Natural killer cell (primary cell): Measurements from ENCODE around the gene PIWIL1. TPM values are rescaled to one million over a fixed set of nuclear protein-coding genes. Genes with fewer than 3 reads are reported as not detected.

Experiments used
- ATAC-seq, 3 donors: fragments of 150-1000 bp in 2 of 3; fragments of 200-7000 bp in 1 of 3; cut with Tn5 transposase; 1 replicate in 1 of 3; 2 replicates in 2 of 3; pipeline ENCODE4 v1.10.0; 2021; ENCODE audit warnings: mild to moderate bottlenecking in 2 of 3, moderate library complexity in 2 of 3
- DNase-seq, 2 donors: peaks; one replicate each; pipeline versions ENCODE4 v3.0.0 to v3.0.0-alpha.2; 2013 to 2021; ENCODE audit warnings: mixed read lengths in 1 of 2
- H3K27ac ChIP-seq: one replicate; pipeline ENCODE4 v1.5.1; 2013; ENCODE audit warnings: mild to moderate bottlenecking, low read length
- H3K27me3 ChIP-seq: one replicate; pipeline ENCODE4 v1.6.1; 2013; ENCODE audit warnings: low read length; ENCODE audit not compliant: control insufficient read depth, insufficient read depth
- H3K36me3 ChIP-seq: one replicate; pipeline ENCODE4 v1.6.1; 2013; ENCODE audit warnings: low read length; ENCODE audit not compliant: control insufficient read depth, insufficient read depth
- H3K4me1 ChIP-seq: one replicate; pipeline ENCODE4 v1.6.1; 2013; ENCODE audit warnings: low read length; ENCODE audit not compliant: control insufficient read depth, insufficient read depth
- H3K4me3 ChIP-seq: one replicate; pipeline ENCODE4 v1.5.1; 2013; ENCODE audit warnings: low read length
- H3K9me3 ChIP-seq: one replicate; pipeline ENCODE4 v1.6.1; 2013; ENCODE audit warnings: low read length; ENCODE audit not compliant: control insufficient read depth, insufficient read depth
- H3K27ac Mint-ChIP-seq, 2 donors: one replicate each; pipeline ENCODE4 v1.8.0; 2022; ENCODE audit warnings: mild to moderate bottlenecking in 2 of 2, mixed read lengths in 2 of 2, moderate library complexity in 1 of 2
- H3K27me3 Mint-ChIP-seq, 2 donors: one replicate each; pipeline ENCODE4 v1.8.0; 2022; ENCODE audit warnings: low read depth in 2 of 2, mixed read lengths in 2 of 2
- H3K36me3 Mint-ChIP-seq: one replicate; pipeline ENCODE4 v1.8.0; 2022; ENCODE audit warnings: mixed read lengths
- H3K4me1 Mint-ChIP-seq, 2 donors: one replicate each; pipeline ENCODE4 v1.8.0; 2022; ENCODE audit warnings: mixed read lengths in 2 of 2
- H3K4me3 Mint-ChIP-seq: one replicate; pipeline ENCODE4 v1.8.0; 2022; ENCODE audit warnings: mild to moderate bottlenecking, moderate library complexity, mixed read lengths
- H3K9me3 Mint-ChIP-seq, 2 donors: one replicate each; pipeline ENCODE4 v1.8.0; 2022; ENCODE audit warnings: mixed read lengths in 2 of 2
- CTCF ChIP-seq: fragments of 200-600 bp; IDR thresholded peaks from one replicate; pipeline ENCODE4 v1.8.0; 2022; ENCODE audit warnings: antibody characterized with exemption
- WGBS: methylation state at CpG from one replicate; pipeline ENCODE4 v1.1.7; 2013; ENCODE audit warnings: missing lambda C conversion rate; ENCODE audit not compliant: insufficient coverage; 5-methylcytosine and 5-hydroxymethylcytosine counted together
- intact Hi-C: fragments of 100-400 bp; cut with micrococcal nuclease; formaldehyde crosslinking; loops from one replicate; pipeline ENCODE4 v1.14.2; 2022
- total RNA-seq, 4 donors: library from RNA; stranded (reverse); fragments of 120-200 nt in 1 of 4; gene quantifications; one replicate each; pipeline versions ENCODE4 v1.2.3 to v1.2.4, GENCODE V29; 2013 to 2022

Gene PIWIL1
- total RNA-seq, 3 donors from 2014 or later (not counting 1 experiment from before 2014, with no cell fraction given): not detected

GRCh38 chr12:130290114-130290513 lies 47.6 kb upstream of the PIWIL1 start:
- no peak overlapping the region for H3K27ac ChIP-seq
- TF ChIP-seq CTCF: no peak
- intact Hi-C loops: no loop called here
- H3K4me3 ChIP-seq: no peak overlapping the region
- H3K9me3 ChIP-seq: no peaks in the 10 kb centered on the region
- H3K4me3 Mint-ChIP-seq: no peak overlapping the region
- H3K27me3 Mint-ChIP-seq: peaks cover 0 to 2% of the 10 kb centered on the region in 2 donors
- H3K4me1 ChIP-seq: no peaks in the 10 kb centered on the region
- H3K36me3 ChIP-seq: no peaks in the 10 kb centered on the region
- no peaks in the 10 kb centered on the region for H3K4me1 Mint-ChIP-seq
- DNase-seq (no peak), ATAC-seq (no peak)
- H3K27me3 ChIP-seq: no peaks in the 10 kb centered on the region
- WGBS: 84% methylated on average over 1 of the region's 1 CpG
- H3K36me3 Mint-ChIP-seq: no peaks in the 10 kb centered on the region
- no peak overlapping the region for H3K27ac Mint-ChIP-seq
- H3K9me3 Mint-ChIP-seq: peaks cover 0 to 7% of the 10 kb centered on the region in 2 donors

GRCh38 chr12:130298322-130299021 lies 39.2 kb upstream of the PIWIL1 start:
- Histone ChIP-seq H3K27me3 (no peaks in the 10 kb centered on the region), H3K4me1 (no peaks in the 10 kb centered on the region), H3K9me3 (no peaks in the 10 kb centered on the region), H3K4me3 (no peak overlapping the region), H3K27ac (no peak overlapping the region), H3K36me3 (no peaks in the 10 kb centered on the region)
- Mint-ChIP-seq H3K4me1 (no peaks in the 10 kb centered on the region), H3K36me3 (no peaks in the 10 kb centered on the region), H3K27me3 (peaks cover 0 to 2% of the 10 kb centered on the region in 2 donors), H3K9me3 (peaks cover 0 to 7% of the 10 kb centered on the region in 2 donors), H3K4me3 (no peak overlapping the region), H3K27ac (no peak overlapping the region)
- TF ChIP-seq CTCF: no peak
- 87% methylated on average over 5 of the region's 5 CpGs for WGBS
- ATAC-seq (no peak), DNase-seq (no peak)
- intact Hi-C loops: no loop called here

- ATAC-seq: no peak
- intact Hi-C loops: no loop called here
- H3K27ac ChIP-seq: no peak overlapping the region
- no peaks in the 10 kb centered on the region for H3K9me3 ChIP-seq
- no peaks in the 10 kb centered on the region for H3K4me1 Mint-ChIP-seq
- TF ChIP-seq CTCF: no peak
- H3K27ac Mint-ChIP-seq: no peak overlapping the region
- peaks cover 0 to 7% of the 10 kb centered on the region in 2 donors for H3K9me3 Mint-ChIP-seq
- no peaks in the 10 kb centered on the region for H3K36me3 ChIP-seq
- H3K27me3 Mint-ChIP-seq: peaks cover 0 to 2% of the 10 kb centered on the region in 2 donors
- WGBS: 57% methylated on average over 6 of the region's 6 CpGs
- H3K4me3 Mint-ChIP-seq: no peak overlapping the region
- no peaks in the 10 kb centered on the region for H3K36me3 Mint-ChIP-seq
- H3K4me3 ChIP-seq: no peak overlapping the region
- H3K27me3 ChIP-seq: no peaks in the 10 kb centered on the region
- no peaks in the 10 kb centered on the region for H3K4me1 ChIP-seq
- DNase-seq: no peak
Measured at GRCh38 chr12:130299574-130299973, 38.1 kb upstream of the PIWIL1 start.

- no peak overlapping the region for H3K27ac ChIP-seq
- Mint-ChIP-seq H3K36me3 (no peaks in the 10 kb centered on the region), H3K27ac (no peak overlapping the region), H3K4me1 (no peaks in the 10 kb centered on the region), H3K9me3 (peaks cover 0 to 7% of the 10 kb centered on the region in 2 donors), H3K4me3 (no peak overlapping the region), H3K27me3 (peaks cover 0 to 2% of the 10 kb centered on the region in 2 donors)
- DNase-seq (no peak), ATAC-seq (peak in 1 of 3 donors; percentile 22)
- no peak for TF ChIP-seq CTCF
- 92% methylated on average over 4 of the region's 4 CpGs for WGBS
- intact Hi-C loops: no loop called here
- no peaks in the 10 kb centered on the region for H3K27me3 ChIP-seq
- H3K4me3 ChIP-seq: no peak overlapping the region
- no peaks in the 10 kb centered on the region for H3K9me3 ChIP-seq
- H3K36me3 ChIP-seq: no peaks in the 10 kb centered on the region
- no peaks in the 10 kb centered on the region for H3K4me1 ChIP-seq
Measured at GRCh38 chr12:130300090-130300489, 37.6 kb upstream of the PIWIL1 start.
